ENCODE results near the gene ZBTB46. TPM values are rescaled to one million over a fixed set of nuclear protein-coding genes. Genes with fewer than 3 reads are reported as not detected.

ZBTB46 gene
- total and polyA plus RNA-seq, 7 donors, result 0.23 to 5.3 (median 3.6) TPM

- no peak for DNase-seq
- Histone ChIP-seq H3K9me3 (no peaks in the 10 kb centered on the region), H3K27me3 (peaks cover 20 to 62% (median 49%) of the 10 kb centered on the region in 3 donors), H3K4me3 (no peak overlapping the region), H3K27ac (no peak overlapping the region), H3K36me3 (no peaks in the 10 kb centered on the region), H3K4me1 (peaks cover 0 to 24% (median 18%) of the 10 kb centered on the region in 4 donors)
- intact Hi-C loops (cut with DNase I), result loop anchor here (5.0 kb wide), 1 partner anchor 34 kb away; the partner anchor contains the start of gene ABHD16B
- WGBS, 2 donors, result 94 to 96% methylated on average over 8 of the region's 8 CpGs
- TF ChIP-seq POLR2AphosphoS5 (IDR thresholded peaks at IDR 0.05) (no peak), CTCF (IDR thresholded peaks at IDR 0.05) (no peak), POLR2A (IDR thresholded peaks at IDR 0.05) (no peak), EP300 (IDR thresholded peaks at IDR 0.05) (no peak)
These were observed 2.9 kb downstream of the ZBTB46 start for GRCh38 chr20:63828124-63828523.

DNA sequence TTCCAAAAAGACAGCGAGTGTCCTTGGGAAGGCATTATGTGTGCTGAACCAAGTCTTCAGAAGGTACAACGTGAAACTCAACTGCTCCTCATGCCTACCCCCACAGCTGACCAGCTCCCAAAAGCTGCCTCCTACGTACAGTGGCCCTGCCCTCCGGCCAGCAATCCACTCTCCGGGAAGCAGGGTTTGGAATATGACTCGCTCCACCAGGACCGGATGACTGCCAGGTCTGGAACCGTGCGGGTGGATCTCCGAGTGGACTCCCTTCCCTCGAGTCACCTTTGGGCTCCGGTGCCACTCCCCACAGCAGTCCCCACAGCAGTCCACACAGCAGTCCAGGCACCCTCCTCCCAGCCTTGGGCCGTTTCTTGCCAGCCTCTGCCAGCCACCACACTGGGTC lies 4.3 kb downstream of the ZBTB46 start:
- intact Hi-C loops (cut with DNase I), result loop anchor here (5.0 kb wide), 1 partner anchor 36 kb away; the partner anchor contains the start of gene ABHD16B
- Histone ChIP-seq H3K36me3 (no peaks in the 10 kb centered on the region), H3K4me1 (peaks cover 0 to 19% (median 12%) of the 10 kb centered on the region in 4 donors), H3K27ac (no peak overlapping the region), H3K9me3 (no peaks in the 10 kb centered on the region), H3K4me3 (no peak overlapping the region), H3K27me3 (peaks cover 16 to 54% (median 45%) of the 10 kb centered on the region in 3 donors)
- 77 to 83% methylated on average over 13 of the region's 13 CpGs for WGBS, 2 donors
- DNase-seq, result no peak
- TF ChIP-seq POLR2AphosphoS5 (IDR thresholded peaks at IDR 0.05) (no peak), CTCF (IDR thresholded peaks at IDR 0.05) (no peak), POLR2A (IDR thresholded peaks at IDR 0.05) (no peak), EP300 (IDR thresholded peaks at IDR 0.05) (no peak)

GRCh38 chr20:63825331-63826118 lies 5.5 kb downstream of the ZBTB46 start:
- WGBS, 2 donors, result 88 to 89% methylated on average over 25 of the region's 25 CpGs
- no peak for DNase-seq
- Histone ChIP-seq H3K9me3 (no peaks in the 10 kb centered on the region), H3K4me3 (no peak overlapping the region), H3K27me3 (peaks cover 12 to 55% (median 41%) of the 10 kb centered on the region in 3 donors), H3K36me3 (no peaks in the 10 kb centered on the region), H3K27ac (no peak overlapping the region), H3K4me1 (peaks cover 0 to 14% (median 9%) of the 10 kb centered on the region in 4 donors)
- TF ChIP-seq CTCF (IDR thresholded peaks at IDR 0.05) (no peak), POLR2A (IDR thresholded peaks at IDR 0.05) (no peak), EP300 (IDR thresholded peaks at IDR 0.05) (no peak)
- intact Hi-C loops (cut with DNase I), result loop anchor here (5.0 kb wide), 1 partner anchor 37 kb away; the partner anchor contains the start of gene ABHD16B

DNA sequence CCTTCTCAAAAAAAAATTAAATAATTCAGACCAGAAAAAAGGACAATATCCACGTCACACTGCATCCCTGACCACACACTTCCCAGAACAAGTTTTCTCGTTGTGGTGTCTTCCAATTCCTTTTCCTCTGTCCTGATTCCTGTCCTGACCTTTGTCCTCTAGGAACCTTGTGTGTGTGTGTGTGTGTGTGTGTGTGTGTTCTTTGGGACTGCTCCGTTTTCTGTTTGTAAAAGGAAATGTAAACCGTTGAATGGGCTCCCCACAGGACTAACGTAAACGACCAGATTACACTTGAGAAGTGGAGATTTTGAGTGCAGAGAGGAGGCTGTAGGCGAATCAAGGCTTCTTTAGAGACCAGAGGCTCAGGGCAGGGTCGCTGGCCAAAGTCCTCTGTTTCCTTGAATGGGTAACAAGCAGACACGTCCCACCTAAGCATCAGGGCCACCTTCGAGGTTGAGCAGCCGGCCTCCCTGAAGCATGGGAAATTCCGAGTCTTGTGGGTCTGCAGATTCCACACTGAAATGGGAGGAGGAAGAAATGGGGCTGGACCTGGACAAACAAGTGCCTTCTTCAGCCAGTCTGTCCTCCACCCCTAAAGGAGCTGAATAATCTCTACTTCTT lies 7.3 kb downstream of the ZBTB46 start:
- Histone ChIP-seq H3K36me3 (no peaks in the 10 kb centered on the region), H3K4me3 (no peak overlapping the region), H3K27ac (no peak overlapping the region), H3K4me1 (no peaks in the 10 kb centered on the region), H3K27me3 (peaks cover 4 to 38% (median 24%) of the 10 kb centered on the region in 3 donors), H3K9me3 (no peaks in the 10 kb centered on the region)
- TF ChIP-seq EP300 (IDR thresholded peaks at IDR 0.05), result no peak
- TF ChIP-seq POLR2AphosphoS5 (IDR thresholded peaks at IDR 0.05), result no peak
- no peak for TF ChIP-seq CTCF (IDR thresholded peaks at IDR 0.05)
- TF ChIP-seq POLR2A (IDR thresholded peaks at IDR 0.05), result no peak
- intact Hi-C loops (cut with DNase I), result no loop called here
- 18 to 54% methylated on average over 12 of the region's 12 CpGs for WGBS, 2 donors
- no peak for DNase-seq

Measured in sigmoid colon (tissue), 7 donors.